GM20431 (cell line): Measurements from ENCODE around the gene ATRAID.

Experiments
- in situ Hi-C: fragments of 300-500 bp; cut with MseI, MboI; formaldehyde crosslinking; loops from one replicate; pipeline ENCODE4 v1.15.0; 2020; ENCODE audit warnings: low sequenced_read_pairs; ENCODE audit not compliant: unreplicated experiment

ATRAID gene

DNA sequence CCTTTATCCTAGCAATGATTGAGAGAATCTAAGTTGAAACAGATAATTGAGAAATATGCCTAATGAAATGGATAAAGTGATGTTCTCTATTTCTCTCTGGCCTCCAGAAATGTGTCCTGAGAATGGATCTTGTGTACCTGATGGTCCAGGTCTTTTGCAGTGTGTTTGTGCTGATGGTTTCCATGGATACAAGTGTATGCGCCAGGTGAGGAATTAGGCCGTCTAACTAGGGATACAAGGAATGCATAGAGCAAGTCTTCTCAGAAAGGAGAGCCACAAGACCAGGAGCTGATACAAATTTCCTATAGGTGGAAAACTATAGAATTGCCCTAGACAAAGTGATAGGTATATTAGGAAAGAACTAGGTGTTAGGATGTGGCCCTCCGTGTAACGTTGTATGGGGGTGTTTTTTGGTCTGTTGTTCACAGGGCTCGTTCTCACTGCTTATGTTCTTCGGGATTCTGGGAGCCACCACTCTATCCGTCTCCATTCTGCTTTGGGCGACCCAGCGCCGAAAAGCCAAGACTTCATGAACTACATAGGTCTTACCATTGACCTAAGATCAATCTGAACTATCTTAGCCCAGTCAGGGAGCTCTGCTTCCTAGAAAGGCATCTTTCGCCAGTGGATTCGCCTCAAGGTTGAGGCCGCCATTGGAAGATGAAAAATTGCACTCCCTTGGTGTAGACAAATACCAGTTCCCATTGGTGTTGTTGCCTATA is 4.7 kb downstream of the ATRAID start:
- in situ Hi-C loops: no loop called here

DNA sequence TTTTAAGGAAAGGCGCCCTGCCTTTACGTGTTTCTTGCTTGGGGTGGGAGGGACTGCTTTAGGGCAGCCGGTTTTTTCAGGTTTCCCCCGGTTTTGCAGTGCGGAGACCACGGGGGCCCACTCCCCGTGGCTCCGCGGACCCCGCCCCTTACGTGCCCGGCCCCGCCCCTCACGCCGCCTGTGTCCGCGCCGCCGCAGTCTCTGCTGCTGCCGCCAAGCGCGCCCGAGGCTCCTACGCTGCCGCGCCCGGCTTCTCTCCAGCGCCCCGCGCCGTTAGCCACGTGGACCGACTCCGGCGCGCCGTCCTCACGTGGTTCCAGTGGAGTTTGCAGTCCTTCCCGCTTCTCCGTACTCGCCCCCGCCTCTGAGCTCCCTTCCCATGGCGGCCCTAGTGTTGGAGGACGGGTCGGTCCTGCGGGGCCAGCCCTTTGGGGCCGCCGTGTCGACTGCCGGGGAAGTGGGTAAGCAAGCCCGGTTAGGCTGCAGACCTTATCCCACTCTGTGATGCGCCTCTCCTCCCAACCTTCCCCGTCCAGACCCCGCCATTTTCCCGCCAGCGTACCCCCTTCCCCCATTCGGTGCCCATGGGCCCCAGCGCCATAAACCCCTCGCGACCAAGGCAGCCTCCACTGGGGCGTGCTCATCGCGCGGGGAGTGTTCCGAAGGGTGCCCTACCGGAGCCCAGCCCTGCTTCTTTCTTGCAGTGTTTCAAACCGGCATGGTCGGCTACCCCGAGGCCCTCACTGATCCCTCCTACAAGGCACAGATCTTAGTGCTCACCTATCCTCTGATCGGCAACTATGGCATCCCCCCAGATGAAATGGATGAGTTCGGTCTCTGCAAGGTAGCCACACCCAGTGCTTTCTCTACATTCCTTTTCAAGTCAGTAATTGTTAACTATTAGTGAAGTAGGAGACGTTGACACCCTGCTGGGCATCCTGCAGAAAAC is 5.6 kb downstream of the ATRAID start, which contains the start of gene CAD:
CAD (plus strand) TSS at position 197 of the 949 bp plus-strand sequence; CDS start at position 380, 183 bp downstream.
- in situ Hi-C loops: no loop called here

DNA sequence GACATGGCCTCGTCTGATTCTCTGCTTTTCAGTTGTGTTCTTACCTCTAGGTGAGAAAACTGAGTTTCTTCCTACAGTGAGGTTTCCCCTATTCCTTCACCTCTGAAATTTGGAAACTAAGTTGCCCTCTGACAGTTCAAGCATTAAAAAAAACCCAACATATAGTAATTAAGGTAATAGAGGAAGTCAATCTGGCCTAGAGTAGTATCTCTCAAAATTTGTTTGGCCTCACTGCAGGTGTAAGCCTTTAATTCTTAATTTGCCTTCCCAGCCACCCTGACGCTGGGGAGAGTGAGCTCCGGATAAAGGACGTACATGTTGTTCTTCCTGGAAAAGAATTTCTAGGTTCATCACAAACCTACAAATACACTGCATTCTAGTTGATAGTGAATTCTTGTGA is 6.8 kb downstream of the ATRAID start:
- in situ Hi-C loops: no loop called here

DNA sequence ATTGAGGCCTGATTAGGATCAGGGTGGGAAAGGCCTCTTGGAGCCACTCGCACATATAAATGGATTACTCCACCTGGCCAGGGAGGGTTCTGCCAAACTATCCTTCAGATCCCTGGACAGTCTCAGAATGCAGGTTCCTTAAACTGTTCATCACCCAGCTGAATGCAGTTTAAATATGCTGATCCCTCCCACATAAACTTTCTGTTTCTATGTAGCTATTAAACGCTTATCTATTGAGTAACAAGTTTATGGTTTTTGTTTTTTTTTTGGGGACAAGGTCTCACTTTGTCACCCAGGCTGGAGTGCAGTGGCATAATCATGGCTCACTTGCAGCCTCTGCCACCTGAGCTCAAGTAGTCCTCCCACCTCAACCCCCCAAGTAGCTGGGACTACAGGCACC is 7.2 kb downstream of the ATRAID start:
- in situ Hi-C loops: no loop called here

DNA sequence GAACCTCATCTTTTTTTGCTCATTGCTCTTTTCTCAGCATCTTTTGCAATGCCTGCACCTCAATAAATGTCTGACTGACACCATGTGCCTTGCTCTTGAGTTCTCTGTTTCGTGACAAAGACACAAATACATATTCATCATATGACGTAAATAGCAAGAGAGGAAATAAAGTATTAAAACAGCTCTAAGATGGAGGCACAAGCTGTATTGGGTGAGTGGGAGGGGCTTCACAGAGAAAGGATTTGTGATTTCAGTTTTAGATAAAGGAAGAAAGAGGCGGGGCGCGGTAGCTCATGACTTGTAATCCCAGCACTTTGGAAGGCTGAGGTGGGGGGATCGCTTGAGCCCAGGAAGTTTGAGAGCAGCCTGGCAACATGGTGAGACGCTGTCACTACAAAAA is 8.2 kb downstream of the ATRAID start:
- in situ Hi-C loops: no loop called here

DNA sequence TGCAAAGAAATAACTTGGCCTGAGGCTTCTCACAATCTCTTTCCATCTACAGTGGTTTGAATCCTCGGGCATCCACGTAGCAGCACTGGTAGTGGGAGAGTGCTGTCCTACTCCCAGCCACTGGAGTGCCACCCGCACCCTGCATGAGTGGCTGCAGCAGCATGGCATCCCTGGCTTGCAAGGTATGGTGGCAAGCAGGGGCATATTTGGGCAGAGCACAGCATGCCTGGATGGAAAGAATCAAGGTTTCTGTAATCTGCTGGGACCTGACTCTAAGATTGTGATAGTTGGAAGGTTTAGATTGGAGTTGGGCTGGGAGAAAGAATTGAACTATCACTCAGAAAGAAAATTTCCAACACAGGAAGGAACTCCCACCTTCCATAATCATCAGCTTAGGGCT is 9.3 kb downstream of the ATRAID start:
- in situ Hi-C loops: no loop called here

DNA sequence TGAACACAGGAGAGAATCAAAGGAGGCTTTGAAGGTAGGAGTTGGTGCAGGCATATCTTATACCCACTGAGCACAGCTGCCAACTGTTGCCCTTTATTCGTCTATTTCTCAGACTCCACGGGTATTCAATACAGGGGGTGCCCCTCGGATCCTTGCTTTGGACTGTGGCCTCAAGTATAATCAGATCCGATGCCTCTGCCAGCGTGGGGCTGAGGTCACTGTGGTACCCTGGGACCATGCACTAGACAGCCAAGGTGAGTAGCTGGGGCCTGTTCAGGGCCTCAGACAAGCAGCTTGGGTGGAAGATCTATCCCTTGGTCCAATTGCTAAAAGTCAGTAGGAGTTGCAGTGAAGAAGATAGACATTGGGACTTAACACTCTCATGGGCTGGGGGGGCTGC is 10.6 kb downstream of the ATRAID start:
- in situ Hi-C loops: no loop called here

DNA sequence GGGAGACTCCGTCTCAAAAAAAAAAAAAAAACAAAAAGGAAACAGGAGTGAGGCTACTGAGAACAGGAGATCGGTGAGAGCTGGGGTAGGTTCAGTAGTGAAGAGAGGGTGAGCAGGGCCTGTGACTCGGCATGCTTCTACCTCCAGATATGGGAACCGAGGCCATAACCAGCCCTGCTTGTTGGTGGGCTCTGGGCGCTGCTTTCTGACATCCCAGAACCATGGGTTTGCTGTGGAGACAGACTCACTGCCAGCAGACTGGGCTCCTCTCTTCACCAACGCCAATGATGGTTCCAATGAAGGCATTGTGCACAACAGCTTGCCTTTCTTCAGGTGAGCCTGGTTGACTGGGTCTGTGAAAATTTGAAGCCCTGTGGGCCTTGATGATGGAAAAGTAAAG is 11.6 kb downstream of the ATRAID start:
- in situ Hi-C loops: no loop called here

DNA sequence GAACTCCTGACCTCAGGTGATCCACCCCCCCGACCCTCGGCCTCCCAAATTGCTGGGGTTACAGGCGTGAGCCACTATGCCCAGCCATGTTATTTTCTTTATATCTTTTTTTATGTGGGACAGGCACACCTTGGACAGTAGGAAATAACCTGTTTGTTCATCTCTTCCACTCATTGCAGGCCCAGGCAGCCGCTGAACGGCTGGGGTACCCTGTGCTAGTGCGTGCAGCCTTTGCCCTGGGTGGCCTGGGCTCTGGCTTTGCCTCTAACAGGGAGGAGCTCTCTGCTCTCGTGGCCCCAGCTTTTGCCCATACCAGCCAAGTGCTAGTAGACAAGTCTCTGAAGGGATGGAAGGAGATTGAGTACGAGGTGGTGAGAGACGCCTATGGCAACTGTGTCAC is 13.7 kb downstream of the ATRAID start:
- in situ Hi-C loops: no loop called here

DNA sequence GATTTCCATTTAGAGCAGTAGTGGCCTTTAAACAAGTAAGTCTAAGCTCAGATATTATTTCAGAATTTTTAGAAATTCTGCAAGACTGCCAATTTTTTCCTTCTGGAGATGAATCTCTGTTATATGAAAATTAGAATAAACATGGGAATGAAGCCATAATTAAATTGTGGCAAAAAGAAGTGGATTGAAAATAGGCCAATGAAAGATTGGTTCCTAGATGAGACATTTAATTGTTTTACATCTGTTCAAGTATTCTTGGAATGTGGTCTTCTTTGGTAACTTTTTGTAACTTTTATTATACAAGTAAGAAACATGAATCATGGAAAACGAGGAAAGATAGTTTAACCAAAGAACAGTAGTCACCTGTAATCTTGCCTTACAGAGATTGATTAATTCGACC is 15.7 kb downstream of the ATRAID start:
- in situ Hi-C loops: no loop called here

DNA sequence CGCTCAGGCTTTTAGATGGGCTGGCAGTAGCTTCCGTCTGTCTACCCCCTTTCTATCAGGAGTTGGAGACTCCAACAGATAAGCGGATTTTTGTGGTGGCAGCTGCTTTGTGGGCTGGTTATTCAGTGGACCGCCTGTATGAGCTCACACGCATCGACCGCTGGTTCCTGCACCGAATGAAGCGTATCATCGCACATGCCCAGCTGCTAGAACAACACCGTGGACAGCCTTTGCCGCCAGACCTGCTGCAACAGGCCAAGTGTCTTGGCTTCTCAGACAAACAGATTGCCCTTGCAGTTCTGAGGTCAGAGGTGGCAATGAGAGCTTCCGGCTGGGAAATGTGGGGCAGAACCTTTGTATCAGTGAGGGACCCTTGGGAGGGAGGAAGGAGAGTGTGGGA is 20.1 kb downstream of the ATRAID start:
- in situ Hi-C loops: no loop called here

DNA sequence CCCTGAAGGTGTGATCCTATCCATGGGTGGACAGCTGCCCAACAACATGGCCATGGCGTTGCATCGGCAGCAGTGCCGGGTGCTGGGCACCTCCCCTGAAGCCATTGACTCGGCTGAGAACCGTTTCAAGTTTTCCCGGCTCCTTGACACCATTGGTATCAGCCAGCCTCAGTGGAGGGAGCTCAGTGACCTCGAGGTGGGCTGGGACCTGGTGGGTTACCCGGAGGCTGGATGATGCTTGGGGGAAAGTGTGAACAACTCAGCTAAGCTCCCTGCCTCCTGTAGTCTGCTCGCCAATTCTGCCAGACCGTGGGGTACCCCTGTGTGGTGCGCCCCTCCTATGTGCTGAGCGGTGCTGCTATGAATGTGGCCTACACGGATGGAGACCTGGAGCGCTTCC is 21.5 kb downstream of the ATRAID start:
- in situ Hi-C loops: no loop called here

DNA sequence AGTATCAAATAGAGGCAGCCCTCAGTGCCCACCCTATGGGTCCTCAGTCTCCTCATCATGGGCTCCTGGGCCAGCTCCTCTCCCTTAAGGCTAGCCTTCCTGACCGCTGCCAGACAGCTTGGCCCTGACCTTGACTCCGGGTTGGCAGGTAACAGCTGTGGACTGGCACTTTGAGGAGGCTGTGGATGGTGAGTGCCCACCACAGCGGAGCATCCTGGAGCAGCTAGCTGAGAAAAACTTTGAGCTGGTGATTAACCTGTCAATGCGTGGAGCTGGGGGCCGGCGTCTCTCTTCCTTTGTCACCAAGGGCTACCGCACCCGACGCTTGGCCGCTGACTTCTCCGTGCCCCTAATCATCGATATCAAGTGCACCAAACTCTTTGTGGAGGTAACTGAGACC is 24.3 kb downstream of the ATRAID start:
- in situ Hi-C loops: no loop called here

DNA sequence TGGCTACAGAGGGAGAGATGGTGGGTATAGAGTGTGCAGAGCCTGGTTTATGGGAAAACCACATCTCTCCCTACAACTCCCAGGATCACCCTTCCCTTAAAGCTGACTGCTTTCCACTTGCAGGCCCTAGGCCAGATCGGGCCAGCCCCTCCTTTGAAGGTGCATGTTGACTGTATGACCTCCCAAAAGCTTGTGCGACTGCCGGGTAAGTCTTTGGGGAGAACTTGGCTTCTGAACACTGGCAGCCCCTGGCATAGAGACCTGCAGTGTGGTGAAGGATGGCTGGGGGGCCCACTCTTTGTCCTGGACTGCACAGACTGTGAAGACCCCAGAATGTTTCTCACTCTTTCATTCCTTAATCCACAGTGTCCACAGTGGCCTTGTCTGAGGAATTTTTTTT is 24.8 kb downstream of the ATRAID start:
- in situ Hi-C loops: no loop called here

DNA sequence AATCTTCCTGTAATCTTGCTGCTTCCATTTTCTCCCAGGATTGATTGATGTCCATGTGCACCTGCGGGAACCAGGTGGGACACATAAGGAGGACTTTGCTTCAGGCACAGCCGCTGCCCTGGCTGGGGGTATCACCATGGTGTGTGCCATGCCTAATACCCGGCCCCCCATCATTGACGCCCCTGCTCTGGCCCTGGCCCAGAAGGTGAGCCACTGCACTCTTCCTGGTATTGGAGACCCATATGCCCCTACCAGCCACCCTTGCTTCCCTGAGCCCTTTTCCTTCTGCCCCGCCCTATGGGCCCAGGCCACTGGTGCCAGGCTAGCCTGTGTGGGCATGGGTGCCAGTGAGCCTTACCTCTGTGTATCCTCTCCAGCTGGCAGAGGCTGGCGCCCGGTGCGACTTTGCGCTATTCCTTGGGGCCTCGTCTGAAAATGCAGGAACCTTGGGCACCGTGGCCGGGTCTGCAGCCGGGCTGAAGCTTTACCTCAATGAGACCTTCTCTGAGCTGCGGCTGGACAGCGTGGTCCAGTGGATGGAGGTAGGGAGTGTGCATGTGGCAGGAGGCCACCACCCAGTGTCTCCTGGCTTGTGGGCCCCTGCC is 25.6 kb downstream of the ATRAID start:
- in situ Hi-C loops: no loop called here

DNA sequence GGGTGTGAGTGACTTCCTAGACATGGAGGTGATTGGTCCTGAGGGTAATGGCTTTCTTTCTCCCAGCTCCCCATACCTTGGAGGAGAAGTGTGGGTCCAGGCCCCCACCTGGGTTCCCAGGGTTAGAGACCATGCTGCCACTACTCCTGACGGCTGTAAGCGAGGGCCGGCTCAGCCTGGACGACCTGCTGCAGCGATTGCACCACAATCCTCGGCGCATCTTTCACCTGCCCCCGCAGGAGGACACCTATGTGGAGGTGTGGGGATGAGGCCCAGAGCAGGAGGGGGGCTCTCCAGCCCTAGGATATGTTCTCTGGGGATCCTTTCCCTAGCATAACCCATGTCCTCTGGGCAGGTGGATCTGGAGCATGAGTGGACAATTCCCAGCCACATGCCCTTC is 27.1 kb downstream of the ATRAID start:
- in situ Hi-C loops: no loop called here

DNA sequence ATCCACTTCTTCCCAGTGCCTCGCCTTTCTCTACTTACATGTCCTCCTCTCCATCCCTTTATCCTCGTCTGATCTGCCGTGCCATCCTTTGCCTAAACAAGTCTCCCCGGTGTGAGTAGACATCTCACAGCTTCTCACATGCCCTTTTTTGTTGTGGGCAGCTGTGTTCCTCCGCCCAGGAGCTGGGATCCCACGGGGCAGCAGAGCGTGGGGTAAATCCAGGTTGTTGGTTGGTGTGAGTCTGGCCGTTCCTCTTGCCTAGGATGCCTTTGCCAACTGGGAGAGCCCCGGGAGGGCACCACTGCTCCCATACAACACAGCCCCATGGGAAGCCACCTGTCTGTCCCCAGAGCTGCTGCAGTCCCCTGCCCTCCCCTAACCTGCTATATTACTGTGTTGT is 28.6 kb downstream of the ATRAID start:
- in situ Hi-C loops: no loop called here

DNA sequence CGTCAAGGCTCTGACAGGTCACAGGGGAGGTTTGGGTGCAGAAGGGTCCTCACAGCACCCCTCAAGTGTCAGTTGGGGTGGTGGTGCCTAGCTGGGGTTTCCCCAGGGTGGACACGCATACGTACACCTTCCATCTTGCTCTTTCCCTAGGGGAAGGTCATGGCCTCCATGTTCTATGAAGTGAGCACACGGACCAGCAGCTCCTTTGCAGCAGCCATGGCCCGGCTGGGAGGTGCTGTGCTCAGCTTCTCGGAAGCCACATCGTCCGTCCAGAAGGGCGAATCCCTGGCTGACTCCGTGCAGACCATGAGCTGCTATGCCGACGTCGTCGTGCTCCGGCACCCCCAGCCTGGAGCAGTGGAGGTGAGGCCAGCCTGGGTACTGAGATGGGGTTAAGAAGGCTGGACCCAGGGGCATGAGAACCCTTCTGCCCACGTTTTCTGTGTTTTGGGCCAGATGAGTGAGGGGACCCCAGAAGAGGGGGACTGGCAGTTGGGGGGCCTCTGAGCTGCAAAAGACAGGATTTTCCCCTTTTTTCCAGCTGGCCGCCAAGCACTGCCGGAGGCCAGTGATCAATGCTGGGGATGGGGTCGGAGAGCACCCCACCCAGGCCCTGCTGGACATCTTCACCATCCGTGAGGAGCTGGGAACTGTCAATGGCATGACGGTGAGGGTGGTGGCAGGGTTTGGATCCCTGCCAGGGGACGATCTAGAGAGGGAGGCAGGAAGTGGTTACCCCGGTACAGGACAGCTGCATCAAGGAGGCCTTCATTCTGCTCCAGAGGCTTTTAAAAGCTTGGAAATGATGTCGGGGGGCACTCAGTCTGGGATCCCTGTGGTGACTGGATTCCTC is 30.1 kb downstream of the ATRAID start:
- in situ Hi-C loops: no loop called here

DNA sequence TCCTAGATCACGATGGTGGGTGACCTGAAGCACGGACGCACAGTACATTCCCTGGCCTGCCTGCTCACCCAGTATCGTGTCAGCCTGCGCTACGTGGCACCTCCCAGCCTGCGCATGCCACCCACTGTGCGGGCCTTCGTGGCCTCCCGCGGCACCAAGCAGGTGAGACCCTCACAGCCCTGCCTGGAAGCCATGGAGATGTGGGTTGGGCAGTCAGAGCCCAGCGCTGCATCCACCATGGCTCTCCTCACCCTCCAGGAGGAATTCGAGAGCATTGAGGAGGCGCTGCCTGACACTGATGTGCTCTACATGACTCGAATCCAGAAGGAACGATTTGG is 30.7 kb downstream of the ATRAID start:
- in situ Hi-C loops: no loop called here
